ENCODE measurements around the gene SYNDIG1.

The SYNDIG1 gene

DNA sequence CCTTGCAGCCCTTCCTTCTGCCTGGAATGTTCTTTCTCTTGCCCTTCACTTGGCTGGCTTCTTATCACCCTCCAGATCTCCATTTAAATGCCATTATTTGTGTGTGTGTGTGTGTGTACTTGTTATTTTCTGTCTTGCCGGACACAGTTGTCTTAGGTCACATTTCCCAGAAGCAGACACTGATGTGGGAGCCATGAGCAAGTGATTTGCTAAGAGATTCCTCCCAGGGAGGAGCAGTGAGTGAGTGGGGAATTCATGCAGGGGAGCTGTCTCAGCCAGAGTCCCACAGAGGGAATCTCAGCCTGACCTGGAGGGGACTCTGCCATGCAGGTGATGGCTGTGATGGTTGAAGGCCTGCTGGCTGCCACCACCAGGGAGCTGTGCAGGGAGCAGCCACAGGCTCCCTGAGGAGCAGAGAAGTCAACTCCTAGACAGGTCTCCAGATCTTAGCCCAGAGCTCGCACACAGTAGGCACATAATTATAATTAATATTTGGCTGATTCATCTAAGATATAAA, 96.5 kb downstream of the SYNDIG1 start:
- H3K4me3 Mint-ChIP-seq: no peak overlapping the region

DNA sequence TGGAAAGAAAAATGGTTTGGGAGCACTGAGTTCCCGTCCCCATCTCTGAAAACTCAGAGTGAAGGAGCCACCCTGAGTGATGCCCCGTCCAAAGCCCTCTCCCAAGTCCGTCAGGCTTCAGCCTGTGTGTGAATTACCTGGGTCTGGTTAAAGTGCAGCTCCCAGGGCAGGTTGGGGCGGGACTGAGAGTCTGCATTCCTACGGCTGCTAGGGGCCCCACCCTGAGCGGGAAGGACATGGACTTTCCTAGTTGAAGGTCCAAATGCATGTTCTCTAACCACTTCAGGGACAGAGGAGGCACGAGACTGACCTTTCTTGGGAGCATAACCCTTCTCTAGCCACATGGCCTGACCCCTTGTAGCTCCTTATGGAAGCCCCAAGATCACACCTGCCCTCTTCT, 97.2 kb downstream of the SYNDIG1 start:
- no peak overlapping the region for H3K27ac Mint-ChIP-seq
- peaks cover 17% of the 10 kb centered on the region for H3K9me3 Mint-ChIP-seq
- no peak overlapping the region for H3K4me3 Mint-ChIP-seq
- no peaks in the 10 kb centered on the region for H3K4me1 Mint-ChIP-seq (ENCODE audit: low read depth)
- H3K36me3 Mint-ChIP-seq (ENCODE audit: low read depth): no peaks in the 10 kb centered on the region
- H3K27me3 Mint-ChIP-seq: peaks cover 10% of the 10 kb centered on the region

More for the DNA sequence above, 96.5 kb downstream of the SYNDIG1 start:
- peaks cover 10% of the 10 kb centered on the region for H3K27me3 Mint-ChIP-seq
- no peaks in the 10 kb centered on the region for H3K36me3 Mint-ChIP-seq (ENCODE audit: low read depth)
- H3K4me1 Mint-ChIP-seq (ENCODE audit: low read depth): no peaks in the 10 kb centered on the region
- peaks cover 17% of the 10 kb centered on the region for H3K9me3 Mint-ChIP-seq
- no peak overlapping the region for H3K27ac Mint-ChIP-seq

DNA sequence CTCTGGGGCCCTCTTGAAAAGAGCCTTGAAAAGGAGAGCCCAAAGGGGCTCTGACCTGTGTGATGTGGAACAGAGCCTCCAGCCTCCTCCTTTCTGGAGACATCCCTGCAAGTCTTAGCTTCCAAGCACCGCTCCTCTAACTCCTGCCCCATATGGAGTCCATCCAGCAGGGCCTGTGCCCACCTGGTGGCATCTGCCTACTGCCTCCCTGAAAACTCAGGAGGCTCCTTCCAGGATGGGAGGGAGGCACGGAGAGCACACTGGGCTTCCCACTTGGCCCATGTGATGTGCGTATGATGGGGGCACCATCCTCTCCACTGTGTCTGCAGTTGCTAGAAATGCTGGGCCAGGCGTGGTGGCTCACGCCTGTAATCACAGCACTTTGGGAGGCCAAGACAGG, 98.1 kb downstream of the SYNDIG1 start:
- Mint-ChIP-seq H3K27me3 (peaks cover 10% of the 10 kb centered on the region), H3K4me1 (ENCODE audit: low read depth) (no peaks in the 10 kb centered on the region), H3K27ac (no peak overlapping the region), H3K36me3 (ENCODE audit: low read depth) (no peaks in the 10 kb centered on the region), H3K9me3 (peaks cover 17% of the 10 kb centered on the region), H3K4me3 (no peak overlapping the region)

DNA sequence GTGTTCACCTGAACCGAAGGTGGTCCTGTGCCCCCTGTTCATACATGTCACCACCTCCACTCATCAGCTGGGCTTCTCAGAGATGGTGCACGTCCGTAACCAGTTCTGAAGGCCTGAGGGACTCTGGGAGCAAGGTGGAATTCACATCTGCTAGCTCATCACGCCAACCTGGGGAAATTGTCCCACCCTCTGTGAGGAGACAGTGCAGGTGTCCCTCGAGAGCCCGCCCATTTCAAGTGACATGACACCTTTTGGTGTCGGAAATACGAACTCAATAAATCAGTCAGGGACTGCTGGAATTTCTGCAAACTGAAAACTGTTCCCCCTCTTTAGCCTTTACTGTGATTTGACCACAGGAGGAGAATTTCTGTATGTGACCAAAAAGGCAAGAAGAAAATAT, 99.4 kb downstream of the SYNDIG1 start:
- peaks cover 9% of the 10 kb centered on the region for H3K9me3 Mint-ChIP-seq
- no peaks in the 10 kb centered on the region for H3K4me1 Mint-ChIP-seq (ENCODE audit: low read depth)
- H3K27ac Mint-ChIP-seq: no peak overlapping the region
- H3K36me3 Mint-ChIP-seq (ENCODE audit: low read depth): no peaks in the 10 kb centered on the region
- H3K4me3 Mint-ChIP-seq: no peak overlapping the region
- H3K27me3 Mint-ChIP-seq: peaks cover 10% of the 10 kb centered on the region

DNA sequence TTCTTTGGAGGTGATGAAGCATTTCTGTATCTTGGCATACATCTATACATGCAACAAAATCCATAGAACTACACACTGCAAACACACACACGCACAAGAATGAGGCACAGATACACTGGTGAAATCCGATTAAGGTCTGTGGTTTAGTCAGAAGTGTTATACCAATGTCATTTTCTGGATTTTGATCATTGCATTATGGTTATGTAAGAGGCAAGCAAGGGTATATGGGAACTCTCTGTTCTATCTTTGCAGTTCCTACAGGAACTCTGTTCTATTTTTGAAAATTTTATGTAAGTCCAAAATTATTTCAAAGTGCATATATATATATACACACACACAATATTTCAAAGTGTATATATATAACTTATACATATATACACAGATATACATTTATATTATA, 101.7 kb downstream of the SYNDIG1 start:
- H3K4me1 Mint-ChIP-seq (ENCODE audit: low read depth): no peaks in the 10 kb centered on the region
- no peak overlapping the region for H3K27ac Mint-ChIP-seq
- H3K9me3 Mint-ChIP-seq: no peaks in the 10 kb centered on the region
- H3K4me3 Mint-ChIP-seq: no peak overlapping the region
- H3K36me3 Mint-ChIP-seq (ENCODE audit: low read depth): no peaks in the 10 kb centered on the region
- peaks cover 4% of the 10 kb centered on the region for H3K27me3 Mint-ChIP-seq

DNA sequence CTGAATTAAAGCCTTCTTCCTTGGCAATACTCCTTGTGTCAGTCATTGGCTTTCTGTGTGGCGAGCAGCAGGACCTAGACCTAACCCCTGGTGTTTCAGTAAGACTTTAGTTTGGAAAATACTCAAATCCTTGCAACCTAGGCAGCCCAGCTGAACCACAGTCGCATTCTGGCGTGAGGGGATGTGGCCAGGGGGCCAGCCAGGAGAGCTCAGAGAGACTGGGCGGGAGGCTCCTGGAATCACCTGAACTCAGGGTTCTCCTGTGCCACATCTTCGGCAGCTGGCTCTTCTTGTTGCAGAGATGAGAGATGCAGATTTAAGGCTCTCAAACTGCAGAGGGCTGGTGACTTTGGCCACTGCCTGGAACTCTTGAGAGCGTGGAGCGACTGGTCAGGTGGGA, 102.7 kb downstream of the SYNDIG1 start:
- no peak overlapping the region for H3K27ac Mint-ChIP-seq
- H3K36me3 Mint-ChIP-seq (ENCODE audit: low read depth): no peaks in the 10 kb centered on the region
- H3K4me1 Mint-ChIP-seq (ENCODE audit: low read depth): no peaks in the 10 kb centered on the region
- H3K27me3 Mint-ChIP-seq: peaks cover 4% of the 10 kb centered on the region
- H3K4me3 Mint-ChIP-seq: no peak overlapping the region
- no peaks in the 10 kb centered on the region for H3K9me3 Mint-ChIP-seq

DNA sequence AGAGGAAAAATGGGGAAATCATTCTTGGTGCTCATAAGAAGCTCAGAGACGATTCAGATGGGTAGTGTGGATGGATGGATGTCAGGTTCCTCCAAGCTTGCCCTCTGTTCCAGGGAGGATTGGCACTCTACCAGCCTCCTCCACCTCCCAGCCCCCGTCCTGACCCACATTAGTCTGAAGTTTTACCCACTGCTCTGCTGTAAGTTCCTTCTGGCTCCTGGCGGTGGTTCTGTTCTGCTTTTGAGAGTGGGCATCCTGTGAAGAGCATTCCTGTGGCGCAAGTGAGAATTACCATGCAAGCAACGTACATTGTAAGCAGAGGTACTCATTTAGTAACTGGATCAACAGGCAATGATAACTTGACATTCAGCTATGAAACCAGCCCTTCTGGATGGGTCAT, 103.4 kb downstream of the SYNDIG1 start:
- no peaks in the 10 kb centered on the region for H3K36me3 Mint-ChIP-seq (ENCODE audit: low read depth)
- H3K27me3 Mint-ChIP-seq: no peaks in the 10 kb centered on the region
- H3K4me1 Mint-ChIP-seq (ENCODE audit: low read depth): no peaks in the 10 kb centered on the region

DNA sequence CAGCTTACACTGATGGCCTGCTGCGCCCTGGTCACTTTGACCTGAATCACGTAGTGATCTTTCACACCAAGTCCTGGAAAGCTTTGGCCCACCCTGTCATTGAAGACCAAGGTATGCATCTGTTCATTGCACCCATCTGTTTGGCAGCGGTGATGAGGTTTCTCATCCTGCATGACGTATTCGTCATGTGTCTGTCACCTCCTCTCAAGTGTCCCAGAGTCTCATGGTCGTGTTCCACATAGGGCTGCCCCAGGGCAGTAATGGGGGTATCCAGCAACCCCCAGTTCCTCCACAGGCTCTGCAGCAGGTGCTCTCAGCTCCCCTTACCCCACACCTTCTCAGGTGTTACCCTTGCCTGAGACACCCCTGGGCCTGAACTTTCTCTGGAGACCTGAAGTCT, 104.1 kb downstream of the SYNDIG1 start:
- H3K4me1 Mint-ChIP-seq (ENCODE audit: low read depth): no peaks in the 10 kb centered on the region
- no peaks in the 10 kb centered on the region for H3K9me3 Mint-ChIP-seq
- no peaks in the 10 kb centered on the region for H3K27me3 Mint-ChIP-seq
- H3K36me3 Mint-ChIP-seq (ENCODE audit: low read depth): no peaks in the 10 kb centered on the region
- H3K4me3 Mint-ChIP-seq: no peak overlapping the region
- H3K27ac Mint-ChIP-seq: no peak overlapping the region

More for the DNA sequence above, 103.4 kb downstream of the SYNDIG1 start:
- Mint-ChIP-seq H3K9me3 (no peaks in the 10 kb centered on the region), H3K27ac (no peak overlapping the region), H3K4me3 (no peak overlapping the region)

DNA sequence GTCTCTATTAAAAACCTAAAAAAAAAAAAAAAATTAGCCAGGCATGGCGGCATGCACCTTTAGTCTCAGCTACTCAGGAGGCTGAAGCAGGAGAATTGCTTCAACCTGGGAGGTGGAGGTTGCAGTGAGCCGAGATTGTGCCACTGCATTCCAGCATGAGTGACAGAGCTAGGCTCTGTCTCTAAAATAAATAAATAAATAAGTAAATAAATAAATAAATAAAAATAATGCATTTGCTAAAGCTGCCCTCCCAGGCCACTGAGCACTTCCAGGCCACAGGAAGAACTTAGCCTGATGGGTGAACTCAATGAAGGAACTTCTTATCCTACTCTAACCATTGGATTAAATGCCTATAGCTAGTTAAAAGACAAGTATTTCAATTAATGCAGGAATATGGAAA, 104.9 kb downstream of the SYNDIG1 start:
- Mint-ChIP-seq H3K27me3 (no peaks in the 10 kb centered on the region), H3K4me1 (ENCODE audit: low read depth) (no peaks in the 10 kb centered on the region), H3K4me3 (no peak overlapping the region), H3K27ac (no peak overlapping the region), H3K36me3 (ENCODE audit: low read depth) (no peaks in the 10 kb centered on the region), H3K9me3 (no peaks in the 10 kb centered on the region)

DNA sequence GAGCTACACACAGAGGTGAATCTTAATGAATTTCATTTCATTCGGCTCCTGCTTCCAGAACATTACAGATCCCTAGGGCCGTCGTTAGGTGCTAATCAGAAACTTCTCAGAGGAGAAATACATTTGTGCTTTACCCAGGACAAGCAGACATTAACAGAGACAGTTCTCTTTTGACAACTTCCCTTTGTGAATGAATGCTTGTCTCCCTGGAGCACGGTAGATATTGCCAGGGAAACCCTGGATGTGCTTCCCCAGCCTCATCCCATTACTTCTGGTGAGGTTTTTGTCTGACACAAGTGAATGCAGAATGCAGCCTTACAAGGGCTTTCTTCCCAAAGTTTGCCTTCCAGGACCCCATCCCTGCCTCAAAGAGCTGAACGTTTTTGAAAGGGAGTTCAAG, 105.4 kb downstream of the SYNDIG1 start:
- H3K27me3 Mint-ChIP-seq: no peaks in the 10 kb centered on the region
- no peaks in the 10 kb centered on the region for H3K4me1 Mint-ChIP-seq (ENCODE audit: low read depth)
- H3K36me3 Mint-ChIP-seq (ENCODE audit: low read depth): no peaks in the 10 kb centered on the region
- no peak overlapping the region for H3K4me3 Mint-ChIP-seq
- H3K9me3 Mint-ChIP-seq: no peaks in the 10 kb centered on the region
- no peak overlapping the region for H3K27ac Mint-ChIP-seq

DNA sequence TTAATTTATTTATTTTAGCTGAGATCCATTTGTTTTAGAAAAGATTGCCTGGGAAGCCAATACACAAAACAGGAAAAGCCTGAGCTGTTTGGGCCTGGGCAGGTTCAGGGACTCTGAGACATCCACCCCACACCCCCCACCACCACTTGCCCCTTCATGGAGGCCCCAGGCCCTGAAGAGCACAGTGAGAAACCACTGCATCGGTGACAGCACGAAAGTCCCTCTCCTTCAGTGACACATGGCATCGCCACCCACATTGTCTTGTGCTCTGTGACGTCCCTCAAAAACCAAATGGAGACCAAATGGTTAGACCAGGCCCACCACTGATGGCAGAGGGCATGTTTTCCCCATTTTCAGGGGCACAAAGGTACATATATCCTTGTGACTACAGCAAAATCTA, 106.4 kb downstream of the SYNDIG1 start:
- H3K4me1 Mint-ChIP-seq (ENCODE audit: low read depth): no peaks in the 10 kb centered on the region
- no peak overlapping the region for H3K27ac Mint-ChIP-seq
- H3K9me3 Mint-ChIP-seq: no peaks in the 10 kb centered on the region
- H3K36me3 Mint-ChIP-seq (ENCODE audit: low read depth): no peaks in the 10 kb centered on the region
- H3K4me3 Mint-ChIP-seq: no peak overlapping the region
- H3K27me3 Mint-ChIP-seq: no peaks in the 10 kb centered on the region

DNA sequence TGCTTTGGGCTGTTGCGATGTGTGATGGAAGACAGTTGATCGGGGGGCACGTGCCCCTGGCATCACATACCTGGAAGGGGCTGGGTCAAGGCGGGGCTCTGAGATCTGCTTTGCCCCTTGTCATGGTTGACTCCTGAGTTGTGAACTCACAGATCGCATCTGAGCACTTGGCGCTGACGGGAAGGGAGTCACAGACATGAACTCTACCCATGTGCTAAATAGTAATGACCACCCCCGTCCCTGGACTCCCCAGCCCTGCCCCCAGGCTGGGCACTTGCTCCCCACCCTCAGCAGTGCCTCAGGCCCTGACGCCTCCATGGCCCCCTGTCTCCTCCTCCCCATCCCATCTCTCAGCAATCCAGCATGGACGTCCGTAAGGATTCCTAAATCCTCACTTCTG, 107.0 kb downstream of the SYNDIG1 start:
- H3K4me3 Mint-ChIP-seq: no peak overlapping the region

DNA sequence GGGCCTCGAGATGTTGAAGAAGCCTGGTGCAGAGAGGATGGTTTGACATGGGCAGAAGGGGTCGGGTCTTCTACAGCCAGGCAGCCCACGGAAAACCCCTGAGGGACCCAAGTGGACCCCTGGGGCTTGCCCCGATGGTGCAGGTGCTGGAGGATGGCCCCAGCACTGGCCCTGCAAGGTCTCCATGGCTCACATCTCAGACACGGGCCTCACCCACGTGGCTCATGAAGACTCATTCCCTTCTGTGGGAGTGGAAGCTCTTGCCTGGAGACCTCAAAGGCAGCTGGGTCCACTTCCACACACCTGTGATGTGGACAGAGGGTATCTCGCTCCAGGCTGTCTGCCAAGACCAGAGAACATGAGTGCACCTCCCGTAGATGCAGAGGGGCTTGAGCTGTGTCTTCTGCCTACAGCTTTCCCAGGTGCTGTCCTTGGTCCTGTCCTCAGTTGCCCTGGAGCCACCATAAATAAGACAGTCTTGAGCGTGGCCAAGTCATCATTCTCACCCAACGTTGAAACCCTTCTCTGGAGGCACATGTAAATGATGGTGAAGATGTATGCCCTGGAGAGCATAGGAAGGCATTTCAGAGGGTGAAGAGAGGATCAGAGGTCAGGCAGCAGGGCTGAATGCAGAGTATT, 108.0 kb downstream of the SYNDIG1 start:
- H3K9me3 Mint-ChIP-seq: no peaks in the 10 kb centered on the region
- H3K36me3 Mint-ChIP-seq (ENCODE audit: low read depth): no peaks in the 10 kb centered on the region
- no peak overlapping the region for H3K27ac Mint-ChIP-seq
- no peaks in the 10 kb centered on the region for H3K4me1 Mint-ChIP-seq (ENCODE audit: low read depth)
- no peaks in the 10 kb centered on the region for H3K27me3 Mint-ChIP-seq
- H3K4me3 Mint-ChIP-seq: no peak overlapping the region

More for the DNA sequence above, 107.0 kb downstream of the SYNDIG1 start:
- H3K36me3 Mint-ChIP-seq (ENCODE audit: low read depth): no peaks in the 10 kb centered on the region
- H3K4me1 Mint-ChIP-seq (ENCODE audit: low read depth): no peaks in the 10 kb centered on the region
- H3K27me3 Mint-ChIP-seq: no peaks in the 10 kb centered on the region
- no peaks in the 10 kb centered on the region for H3K9me3 Mint-ChIP-seq
- no peak overlapping the region for H3K27ac Mint-ChIP-seq

DNA sequence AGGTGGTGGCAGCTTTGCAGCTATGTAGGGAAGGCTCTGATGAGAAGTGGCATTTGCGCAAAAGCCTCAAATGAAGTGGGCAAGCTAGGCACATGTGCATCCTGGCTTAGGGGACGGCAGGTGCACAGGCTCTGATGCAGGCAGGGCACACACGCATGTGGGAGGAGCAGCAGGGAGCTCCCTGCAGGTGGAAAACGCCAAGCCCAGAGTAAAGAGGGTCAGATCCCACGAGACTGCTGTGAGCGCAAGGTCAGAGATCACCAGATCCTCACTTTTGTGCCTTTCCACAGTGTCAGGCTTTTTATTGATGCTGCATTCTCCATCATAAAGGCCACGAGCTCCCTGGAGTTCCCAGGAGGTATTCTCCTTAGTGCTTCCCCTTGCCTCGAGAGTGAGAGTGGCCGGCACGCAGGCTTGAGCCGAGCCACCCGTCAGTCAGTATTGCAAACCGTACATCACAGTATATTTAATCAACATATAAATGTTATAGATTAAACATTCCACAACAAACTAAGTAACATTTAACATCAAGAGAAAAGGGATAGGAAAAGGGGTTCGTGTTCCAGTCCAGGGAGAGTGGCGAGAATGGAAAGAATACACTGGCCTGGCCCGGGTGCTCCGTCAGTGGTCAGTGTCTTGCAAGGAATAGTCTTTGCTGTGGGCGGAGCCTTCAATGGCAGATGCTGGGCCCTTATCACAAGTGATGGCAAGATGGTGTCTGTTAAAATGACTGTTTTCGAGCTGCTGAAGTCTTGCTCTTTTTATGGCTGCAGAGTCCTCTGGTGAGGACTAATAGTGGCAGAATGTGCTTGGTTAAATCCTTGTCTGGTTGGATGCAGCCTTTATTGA, 109.4 kb downstream of the SYNDIG1 start:
- no peaks in the 10 kb centered on the region for H3K27me3 Mint-ChIP-seq
- H3K9me3 Mint-ChIP-seq: no peaks in the 10 kb centered on the region
- H3K4me3 Mint-ChIP-seq: no peak overlapping the region
- H3K27ac Mint-ChIP-seq: no peak overlapping the region
- H3K4me1 Mint-ChIP-seq (ENCODE audit: low read depth): no peaks in the 10 kb centered on the region
- no peaks in the 10 kb centered on the region for H3K36me3 Mint-ChIP-seq (ENCODE audit: low read depth)

DNA sequence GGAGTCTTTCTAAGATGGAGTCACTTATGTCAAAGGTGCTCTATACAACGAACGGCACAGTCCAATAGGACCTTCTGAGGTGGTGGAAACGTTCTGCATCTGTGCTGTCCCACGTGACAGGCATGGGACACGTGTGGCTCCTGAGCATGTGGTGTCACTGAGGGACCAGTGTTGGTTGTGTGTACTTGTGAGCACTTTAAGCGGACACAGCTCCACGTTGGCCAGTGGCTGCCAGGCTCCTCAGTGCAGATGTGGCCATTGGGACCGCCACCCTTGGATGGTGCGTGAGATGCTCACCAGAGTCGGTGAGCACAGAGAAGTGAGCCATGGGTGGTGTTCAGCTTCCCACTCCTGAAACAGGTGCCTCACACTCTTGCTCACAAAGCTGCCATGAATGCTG, 110.0 kb downstream of the SYNDIG1 start:
- no peaks in the 10 kb centered on the region for H3K36me3 Mint-ChIP-seq (ENCODE audit: low read depth)

More for the DNA sequence above, 110.0 kb downstream of the SYNDIG1 start:
- H3K4me1 Mint-ChIP-seq (ENCODE audit: low read depth): no peaks in the 10 kb centered on the region
- H3K27ac Mint-ChIP-seq: no peak overlapping the region
- no peaks in the 10 kb centered on the region for H3K9me3 Mint-ChIP-seq
- H3K27me3 Mint-ChIP-seq: no peaks in the 10 kb centered on the region
- H3K4me3 Mint-ChIP-seq: no peak overlapping the region

All from stimulated activated naive CD8-positive, alpha-beta T cell treated with anti-CD3 and anti-CD28 coated beads, Interleukin-15, Interleukin-2, amounts not matched to agents 100 ng/mL and 50 ng/mL, for 24 hours (primary cell).